ENCODE measurements around the gene ADGRG6. TPM values are rescaled to one million over a fixed set of nuclear protein-coding genes. Genes with fewer than 3 reads are reported as not detected.

The ADGRG6 gene
- total and polyA plus RNA-seq, 2 of the 8 experiments (the other 6 are each of a cell fraction or from before 2014, with no cell fraction given), result 1.1 to 6.2 TPM

- TF ChIP-seq CHD7 (IDR thresholded peaks at IDR 0.05; ENCODE audit: insufficient replicate concordance, low read length) (no peak), ASH2L (IDR thresholded peaks at IDR 0.05; ENCODE audit: low read length) (no peak), CHD2 (IDR thresholded peaks at IDR 0.05; ENCODE audit: low read length) (no peak), TEAD4 (IDR thresholded peaks at IDR 0.05; ENCODE audit: low read depth, low read length) (no peak), SP4 (IDR thresholded peaks at IDR 0.05; ENCODE audit: low read length) (no peak), BRCA1 (IDR thresholded peaks at IDR 0.05; ENCODE audit: low read depth, low read length) (no peak), JUN (IDR thresholded peaks at IDR 0.05; ENCODE audit: low read depth, low read length) (no peak), SUZ12 (IDR thresholded peaks at IDR 0.05; ENCODE audit: low read length) (no peak), JUND (IDR thresholded peaks at IDR 0.05; ENCODE audit: low read length) (no peak), TAF7 (optimal IDR thresholded peaks at IDR 0.05; ENCODE audit: borderline replicate concordance, low read depth, low read length) (no peak), GABPA (IDR thresholded peaks at IDR 0.05; ENCODE audit: borderline replicate concordance, insufficient read depth, low read length) (no peak)
Measured at GRCh38 chr6:142324111-142324510, 22.3 kb downstream of the ADGRG6 start (continued).

All from H1 (cell line).